Measurements from ENCODE around the gene KCTD18.

The KCTD18 gene

GRCh38 chr2:200443916-200444315, 66.0 kb downstream of the KCTD18 start:
- TF ChIP-seq FOXP2 (optimal IDR thresholded peaks at IDR 0.05; ENCODE audit: borderline replicate concordance, extremely low read depth, extremely low read length, insufficient read depth) (no peak), POLR2AphosphoS5 (IDR thresholded peaks at IDR 0.05; ENCODE audit: low read depth, low read length) (no peak), SIN3A (IDR thresholded peaks at IDR 0.05; ENCODE audit: borderline replicate concordance, insufficient read depth, low read length) (no peak), TAF1 (IDR thresholded peaks at IDR 0.05; ENCODE audit: borderline replicate concordance, insufficient read depth, low read length) (no peak)
- TF ChIP-seq, protein P1, sequence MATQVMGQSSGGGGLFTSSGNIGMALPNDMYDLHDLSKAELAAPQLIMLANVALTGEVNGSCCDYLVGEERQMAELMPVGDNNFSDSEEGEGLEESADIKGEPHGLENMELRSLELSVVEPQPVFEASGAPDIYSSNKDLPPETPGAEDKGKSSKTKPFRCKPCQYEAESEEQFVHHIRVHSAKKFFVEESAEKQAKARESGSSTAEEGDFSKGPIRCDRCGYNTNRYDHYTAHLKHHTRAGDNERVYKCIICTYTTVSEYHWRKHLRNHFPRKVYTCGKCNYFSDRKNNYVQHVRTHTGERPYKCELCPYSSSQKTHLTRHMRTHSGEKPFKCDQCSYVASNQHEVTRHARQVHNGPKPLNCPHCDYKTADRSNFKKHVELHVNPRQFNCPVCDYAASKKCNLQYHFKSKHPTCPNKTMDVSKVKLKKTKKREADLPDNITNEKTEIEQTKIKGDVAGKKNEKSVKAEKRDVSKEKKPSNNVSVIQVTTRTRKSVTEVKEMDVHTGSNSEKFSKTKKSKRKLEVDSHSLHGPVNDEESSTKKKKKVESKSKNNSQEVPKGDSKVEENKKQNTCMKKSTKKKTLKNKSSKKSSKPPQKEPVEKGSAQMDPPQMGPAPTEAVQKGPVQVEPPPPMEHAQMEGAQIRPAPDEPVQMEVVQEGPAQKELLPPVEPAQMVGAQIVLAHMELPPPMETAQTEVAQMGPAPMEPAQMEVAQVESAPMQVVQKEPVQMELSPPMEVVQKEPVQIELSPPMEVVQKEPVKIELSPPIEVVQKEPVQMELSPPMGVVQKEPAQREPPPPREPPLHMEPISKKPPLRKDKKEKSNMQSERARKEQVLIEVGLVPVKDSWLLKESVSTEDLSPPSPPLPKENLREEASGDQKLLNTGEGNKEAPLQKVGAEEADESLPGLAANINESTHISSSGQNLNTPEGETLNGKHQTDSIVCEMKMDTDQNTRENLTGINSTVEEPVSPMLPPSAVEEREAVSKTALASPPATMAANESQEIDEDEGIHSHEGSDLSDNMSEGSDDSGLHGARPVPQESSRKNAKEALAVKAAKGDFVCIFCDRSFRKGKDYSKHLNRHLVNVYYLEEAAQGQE (IDR thresholded peaks at IDR 0.05; ENCODE audit: insufficient read depth in 1 of 2, low read depth in 2 of 2, low read length in 2 of 2): no peak

GRCh38 chr2:200443376-200443775, 66.5 kb downstream of the KCTD18 start:
- TF ChIP-seq, protein P1 (IDR thresholded peaks at IDR 0.05; ENCODE audit: insufficient read depth in 1 of 2, low read depth in 2 of 2, low read length in 2 of 2): no peak
- TF ChIP-seq POLR2AphosphoS5 (IDR thresholded peaks at IDR 0.05; ENCODE audit: low read depth, low read length): no peak
- TF ChIP-seq SIN3A (IDR thresholded peaks at IDR 0.05; ENCODE audit: borderline replicate concordance, insufficient read depth, low read length): no peak
- no peak for TF ChIP-seq FOXP2 (optimal IDR thresholded peaks at IDR 0.05; ENCODE audit: borderline replicate concordance, extremely low read depth, extremely low read length, insufficient read depth)
- TF ChIP-seq TAF1 (IDR thresholded peaks at IDR 0.05; ENCODE audit: borderline replicate concordance, insufficient read depth, low read length): no peak

GRCh38 chr2:200442471-200442870, 67.4 kb downstream of the KCTD18 start:
- no peak for TF ChIP-seq SIN3A (IDR thresholded peaks at IDR 0.05; ENCODE audit: borderline replicate concordance, insufficient read depth, low read length)
- TF ChIP-seq, protein P1 (IDR thresholded peaks at IDR 0.05; ENCODE audit: insufficient read depth in 1 of 2, low read depth in 2 of 2, low read length in 2 of 2): no peak
- no peak for TF ChIP-seq TAF1 (IDR thresholded peaks at IDR 0.05; ENCODE audit: borderline replicate concordance, insufficient read depth, low read length)
- TF ChIP-seq FOXP2 (optimal IDR thresholded peaks at IDR 0.05; ENCODE audit: borderline replicate concordance, extremely low read depth, extremely low read length, insufficient read depth): no peak
- no peak for TF ChIP-seq POLR2AphosphoS5 (IDR thresholded peaks at IDR 0.05; ENCODE audit: low read depth, low read length)

DNA sequence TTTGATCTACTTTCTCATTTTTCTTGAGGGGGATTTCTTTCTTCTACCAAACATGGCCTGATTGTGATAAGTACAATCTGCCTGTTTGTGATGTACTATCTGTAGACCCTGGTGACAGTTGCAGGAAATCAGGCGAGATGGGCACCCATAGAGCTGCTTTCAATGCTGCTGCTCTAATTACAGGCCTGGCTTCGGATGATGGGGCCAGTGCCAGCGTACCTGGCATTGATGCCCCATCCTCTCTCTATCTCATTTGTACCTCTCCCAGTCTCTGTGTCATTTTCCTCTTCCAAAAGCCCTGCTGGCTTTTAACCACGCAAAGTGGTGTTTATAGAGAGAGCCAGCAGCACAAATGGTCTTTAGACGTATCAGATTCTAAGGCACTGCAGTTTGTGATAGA, 69.9 kb downstream of the KCTD18 start:
- no peak for TF ChIP-seq SIN3A (IDR thresholded peaks at IDR 0.05; ENCODE audit: borderline replicate concordance, insufficient read depth, low read length)
- no peak for TF ChIP-seq TAF1 (IDR thresholded peaks at IDR 0.05; ENCODE audit: borderline replicate concordance, insufficient read depth, low read length)
- TF ChIP-seq, protein P1 (IDR thresholded peaks at IDR 0.05; ENCODE audit: insufficient read depth in 1 of 2, low read depth in 2 of 2, low read length in 2 of 2): no peak
- no peak for TF ChIP-seq POLR2AphosphoS5 (IDR thresholded peaks at IDR 0.05; ENCODE audit: low read depth, low read length)
- TF ChIP-seq FOXP2 (optimal IDR thresholded peaks at IDR 0.05; ENCODE audit: borderline replicate concordance, extremely low read depth, extremely low read length, insufficient read depth): no peak
